ENCODE measurements around the gene TSPAN9.

- TF ChIP-seq, protein P1, sequence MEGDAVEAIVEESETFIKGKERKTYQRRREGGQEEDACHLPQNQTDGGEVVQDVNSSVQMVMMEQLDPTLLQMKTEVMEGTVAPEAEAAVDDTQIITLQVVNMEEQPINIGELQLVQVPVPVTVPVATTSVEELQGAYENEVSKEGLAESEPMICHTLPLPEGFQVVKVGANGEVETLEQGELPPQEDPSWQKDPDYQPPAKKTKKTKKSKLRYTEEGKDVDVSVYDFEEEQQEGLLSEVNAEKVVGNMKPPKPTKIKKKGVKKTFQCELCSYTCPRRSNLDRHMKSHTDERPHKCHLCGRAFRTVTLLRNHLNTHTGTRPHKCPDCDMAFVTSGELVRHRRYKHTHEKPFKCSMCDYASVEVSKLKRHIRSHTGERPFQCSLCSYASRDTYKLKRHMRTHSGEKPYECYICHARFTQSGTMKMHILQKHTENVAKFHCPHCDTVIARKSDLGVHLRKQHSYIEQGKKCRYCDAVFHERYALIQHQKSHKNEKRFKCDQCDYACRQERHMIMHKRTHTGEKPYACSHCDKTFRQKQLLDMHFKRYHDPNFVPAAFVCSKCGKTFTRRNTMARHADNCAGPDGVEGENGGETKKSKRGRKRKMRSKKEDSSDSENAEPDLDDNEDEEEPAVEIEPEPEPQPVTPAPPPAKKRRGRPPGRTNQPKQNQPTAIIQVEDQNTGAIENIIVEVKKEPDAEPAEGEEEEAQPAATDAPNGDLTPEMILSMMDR (IDR thresholded peaks at IDR 0.05; ENCODE audit: insufficient read depth, low read depth, low read length): no peak
- no peak for TF ChIP-seq EZH2 (IDR thresholded peaks at IDR 0.05; ENCODE audit: insufficient read depth, low read length)
Observed at GRCh38 chr12:3038166-3038565, 39.0 kb upstream of the TSPAN9 start.
